AG08395 (cell line): ENCODE measurements around the gene S100B.
"Not testable (repeated sequence)": the region's sequence is repeated elsewhere in the genome, so short reads cannot be mapped to it uniquely, and the experiment has no call there.

Source experiments
- DNase-seq: peaks from one replicate; pipeline ENCODE4 v3.0.0; 2012; ENCODE audit warnings: mixed read lengths, low spot score

The S100B gene

GRCh38 chr21:46600978-46601377, 3.9 kb downstream of the S100B start:
- DNase-seq = no peak

- no peak for DNase-seq
These were observed 4.6 kb downstream of the S100B start for GRCh38 chr21:46600305-46600704.

GRCh38 chr21:46598581-46599572, 6.0 kb downstream of the S100B start:
- DNase-seq = peak; percentile 91

- no peak for DNase-seq
These were observed 7.0 kb downstream of the S100B start for GRCh38 chr21:46597896-46598343.

GRCh38 chr21:46597031-46597430, 7.9 kb downstream of the S100B start:
- DNase-seq = no peak

GRCh38 chr21:46596201-46596600, 8.7 kb downstream of the S100B start:
- no peak for DNase-seq

- no peak for DNase-seq
These were observed 10.6 kb downstream of the S100B start for GRCh38 chr21:46594276-46594675.

- DNase-seq = no peak
These were observed 19.5 kb downstream of the S100B start for GRCh38 chr21:46585191-46585953.

GRCh38 chr21:46581780-46582307, 23.0 kb downstream of the S100B start:
- no peak for DNase-seq

GRCh38 chr21:46579394-46579793, 25.5 kb downstream of the S100B start:
- not testable (repeated sequence) for DNase-seq

- not testable (repeated sequence) for DNase-seq
These were observed 27.1 kb downstream of the S100B start for GRCh38 chr21:46577786-46578185.

GRCh38 chr21:46572850-46573249, 32.0 kb downstream of the S100B start:
- DNase-seq = no peak

- DNase-seq = no peak
These were observed 34.3 kb downstream of the S100B start for GRCh38 chr21:46570631-46571030.

GRCh38 chr21:46570119-46570518, 34.8 kb downstream of the S100B start:
- DNase-seq = no peak

GRCh38 chr21:46569081-46569480, 35.8 kb downstream of the S100B start:
- peak; percentile 19 for DNase-seq

GRCh38 chr21:46568562-46568961, 36.3 kb downstream of the S100B start:
- DNase-seq = no peak

GRCh38 chr21:46567348-46567747, 37.5 kb downstream of the S100B start:
- DNase-seq = no peak

GRCh38 chr21:46564391-46564790, 40.5 kb downstream of the S100B start:
- no peak for DNase-seq

- no peak for DNase-seq
These were observed 41.8 kb downstream of the S100B start for GRCh38 chr21:46562964-46563607.

GRCh38 chr21:46562472-46562871, 42.4 kb downstream of the S100B start:
- DNase-seq = no peak

- DNase-seq = no peak
These were observed 43.3 kb downstream of the S100B start for GRCh38 chr21:46561445-46562090.
